Measurements from ENCODE around the gene TGFBI.

The TGFBI gene

GRCh38 chr5:136108180-136108611 lies 79.4 kb downstream of the TGFBI start:
- no peak for TF ChIP-seq GATA3 (IDR thresholded peaks at IDR 0.05; ENCODE audit: low read depth, low read length)
- TF ChIP-seq GATA2 (IDR thresholded peaks at IDR 0.05; ENCODE audit: low read depth, low read length): no peak

- TF ChIP-seq GATA2 (IDR thresholded peaks at IDR 0.05; ENCODE audit: low read depth, low read length) (no peak), GATA3 (IDR thresholded peaks at IDR 0.05; ENCODE audit: low read depth, low read length) (no peak)
Measured at GRCh38 chr5:136108766-136109165, 80.0 kb downstream of the TGFBI start.

- TF ChIP-seq GATA3 (IDR thresholded peaks at IDR 0.05; ENCODE audit: low read depth, low read length) (no peak), GATA2 (IDR thresholded peaks at IDR 0.05; ENCODE audit: low read depth, low read length) (no peak)
Measured at GRCh38 chr5:136109453-136110135, 80.8 kb downstream of the TGFBI start.

Measured in SH-SY5Y (cell line).